LNCaP clone FGC (cell line): ENCODE measurements around the gene PTER.

Experiments
- DNase-seq: peaks from one replicate; pipeline ENCODE4 v3.0.0-alpha.2; 2011; ENCODE audit warnings: low read depth
- H3K4me3 ChIP-seq: 2 replicates; pipeline ENCODE4 v1.5.1; 2011; ENCODE audit warnings: mild to moderate bottlenecking, low read depth, low read length, control low read depth
- TF ChIP-seq, protein P1 (sequence below): IDR thresholded peaks from 2 replicates; pipeline ENCODE4 v1.5.1; 2012; ENCODE audit warnings: mild to moderate bottlenecking; ENCODE audit not compliant: control insufficient read depth, insufficient read depth; ENCODE audit errors: extremely low read depth

The PTER gene

DNA sequence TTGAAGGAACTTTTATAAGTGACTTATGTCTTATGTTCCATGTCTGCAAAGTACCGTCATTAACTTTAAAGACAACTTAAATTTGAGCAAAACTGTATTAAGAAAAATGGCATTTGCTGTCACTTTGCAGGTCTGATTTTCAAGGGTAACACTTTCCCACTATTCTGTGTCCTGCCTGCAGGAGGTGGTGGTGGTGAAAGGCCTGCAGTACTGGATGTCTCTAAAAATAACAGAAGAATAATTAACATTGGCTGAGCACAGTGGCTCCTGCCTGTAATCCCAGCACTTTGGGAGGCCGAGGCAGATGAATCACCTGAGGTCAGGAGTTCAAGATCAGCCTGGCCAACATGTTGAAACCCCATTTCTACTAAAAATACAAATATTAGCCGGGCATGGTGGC is 13.2 kb upstream of the PTER start:
- TF ChIP-seq, protein P1, sequence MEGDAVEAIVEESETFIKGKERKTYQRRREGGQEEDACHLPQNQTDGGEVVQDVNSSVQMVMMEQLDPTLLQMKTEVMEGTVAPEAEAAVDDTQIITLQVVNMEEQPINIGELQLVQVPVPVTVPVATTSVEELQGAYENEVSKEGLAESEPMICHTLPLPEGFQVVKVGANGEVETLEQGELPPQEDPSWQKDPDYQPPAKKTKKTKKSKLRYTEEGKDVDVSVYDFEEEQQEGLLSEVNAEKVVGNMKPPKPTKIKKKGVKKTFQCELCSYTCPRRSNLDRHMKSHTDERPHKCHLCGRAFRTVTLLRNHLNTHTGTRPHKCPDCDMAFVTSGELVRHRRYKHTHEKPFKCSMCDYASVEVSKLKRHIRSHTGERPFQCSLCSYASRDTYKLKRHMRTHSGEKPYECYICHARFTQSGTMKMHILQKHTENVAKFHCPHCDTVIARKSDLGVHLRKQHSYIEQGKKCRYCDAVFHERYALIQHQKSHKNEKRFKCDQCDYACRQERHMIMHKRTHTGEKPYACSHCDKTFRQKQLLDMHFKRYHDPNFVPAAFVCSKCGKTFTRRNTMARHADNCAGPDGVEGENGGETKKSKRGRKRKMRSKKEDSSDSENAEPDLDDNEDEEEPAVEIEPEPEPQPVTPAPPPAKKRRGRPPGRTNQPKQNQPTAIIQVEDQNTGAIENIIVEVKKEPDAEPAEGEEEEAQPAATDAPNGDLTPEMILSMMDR = no peak
- H3K4me3 ChIP-seq = no peak overlapping the region
- no peak for DNase-seq

- TF ChIP-seq, protein P1 = no peak
- no peak overlapping the region for H3K4me3 ChIP-seq
- DNase-seq = no peak
Measured at GRCh38 chr10:16425449-16425848, 11.4 kb upstream of the PTER start.

DNA sequence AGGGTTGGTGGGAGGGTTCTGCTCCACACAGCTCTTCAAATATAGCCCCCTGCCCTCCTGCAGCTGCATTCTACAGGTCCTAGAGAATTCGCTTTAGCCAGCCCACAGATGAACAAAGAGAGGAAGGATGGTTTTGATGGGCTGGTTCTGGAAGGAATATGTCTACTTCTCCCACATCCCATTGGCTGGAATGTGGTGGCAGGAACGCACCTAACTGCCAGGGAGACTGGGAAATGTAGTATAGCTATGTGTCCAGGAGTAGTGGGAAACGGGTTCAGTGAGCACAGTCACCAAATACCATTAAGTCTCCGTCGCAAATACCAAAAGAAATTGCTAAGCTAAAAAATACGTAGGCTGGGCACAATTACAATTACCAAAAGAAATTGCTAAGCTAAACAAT is 7.3 kb upstream of the PTER start:
- TF ChIP-seq, protein P1 = no peak
- DNase-seq = no peak
- H3K4me3 ChIP-seq = no peak overlapping the region

DNA sequence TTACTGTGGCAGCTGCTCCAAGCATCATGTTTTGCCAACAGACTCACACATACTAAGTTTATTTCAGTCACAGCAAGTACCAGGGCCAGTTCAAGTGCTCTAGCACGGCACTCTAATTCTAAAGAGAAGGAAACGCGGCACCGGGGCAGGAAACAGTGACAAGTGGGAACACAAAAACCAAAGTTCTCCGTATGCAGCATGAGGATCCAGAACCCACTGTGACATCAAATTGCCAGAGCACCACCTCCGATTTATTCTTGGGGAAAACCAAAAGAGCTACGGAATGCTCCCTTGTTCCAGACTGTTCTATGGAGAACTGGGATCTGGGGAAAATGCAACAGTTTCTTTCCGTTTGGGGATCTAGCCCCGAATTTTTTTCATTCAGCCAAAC is 448 bp upstream of the PTER start:
- no peak for DNase-seq
- peak overlapping the region; percentile 70 for H3K4me3 ChIP-seq
- TF ChIP-seq, protein P1 = no peak

GRCh38 chr10:16437540-16437894 is 707 bp downstream of the PTER start:
- TF ChIP-seq, protein P1 = no peak
- DNase-seq = no peak
- peak overlapping the region; percentile 70 for H3K4me3 ChIP-seq

- no peak for DNase-seq
- TF ChIP-seq, protein P1 = no peak
- H3K4me3 ChIP-seq = no peak overlapping the region
Measured at GRCh38 chr10:16439295-16439694, 2.5 kb downstream of the PTER start.

DNA sequence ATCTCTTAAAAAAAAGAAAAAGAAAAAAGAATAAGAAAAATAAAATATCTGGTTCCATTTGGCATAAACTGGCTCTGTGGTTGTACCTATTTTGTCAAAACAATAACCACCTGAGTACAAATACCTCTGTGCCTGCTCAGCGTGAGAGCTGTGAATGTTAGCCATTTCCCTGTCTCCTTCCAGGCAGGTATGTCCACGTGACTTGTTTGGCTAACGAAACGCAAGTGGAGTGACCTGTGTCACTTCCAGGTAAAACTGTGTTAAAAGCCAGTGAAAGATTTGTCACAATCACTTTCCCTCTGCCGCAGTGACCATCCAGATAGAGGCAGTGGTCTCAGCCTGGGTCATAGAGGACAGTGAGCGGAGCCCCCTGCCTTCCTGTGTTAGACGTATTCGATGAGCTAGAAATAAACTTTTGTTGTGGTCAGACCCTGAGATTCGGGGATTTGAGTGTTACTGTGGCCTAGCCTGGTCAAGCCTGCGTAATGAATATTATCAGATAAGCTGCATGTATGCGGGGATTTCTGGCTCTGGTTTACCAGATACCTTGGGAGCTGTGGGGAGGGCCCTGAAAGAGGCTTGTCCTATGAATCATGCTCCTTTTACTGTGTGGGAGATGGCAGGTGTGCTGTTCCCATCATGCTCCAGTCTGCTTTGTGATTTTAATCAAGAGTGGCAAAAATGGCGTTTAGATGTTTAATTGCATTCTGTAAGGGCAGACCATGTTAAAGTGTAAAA is 3.8 kb downstream of the PTER start:
- TF ChIP-seq, protein P1 = no peak
- no peak overlapping the region for H3K4me3 ChIP-seq
- no peak for DNase-seq
